Small intestine (tissue), 4 donors: ENCODE data around the gene CARF. TPM values are rescaled to one million over a fixed set of nuclear protein-coding genes. Genes with fewer than 3 reads are reported as not detected.

ENCODE experiments used
- polyA plus RNA-seq, 4 donors: library from polyadenylated mRNA; stranded (reverse) in 3 of 4; unstranded in 1 of 4; fragments of 200-250 nt in 3 of 4; fragments of 120-200 nt in 1 of 4; gene quantifications; one replicate each; pipeline versions ENCODE4 v1.2.1 to v1.2.3, GENCODE V29; 2013
- donor health status: healthy with polysubstance abuse.
- donor health status: Bipolar disorder and iron deficiency.
- donor health status: healthy.

CARF gene
- polyA plus RNA-seq, 4 donors, result 0.89 to 9.3 (median 1.7) TPM

Other genes with a start within 250 kb of the CARF start
- 1 to 10 TPM in 2 of 4 donors, under 1 TPM in 2; under 0.01 to 5.2 (median 0.67) TPM for gene ICA1L, start 40.5 kb upstream of the CARF start, polyA plus RNA-seq
- gene WDR12, start 602 bp upstream of the CARF start, polyA plus RNA-seq, result 10 to 100 TPM; 22.0 to 87.2 (median 29.3) TPM
- gene NBEAL1, start 102.6 kb downstream of the CARF start, polyA plus RNA-seq, result 10 to 100 TPM in 3 of 4 donors, 1 to 10 TPM in 1; 6.5 to 12.7 (median 11.8) TPM